Left forelimb (tissue), 1 donor: ENCODE data around the gene PCP4.

Experiments used
- DNase-seq: peaks from one replicate; pipeline ENCODE4 v3.0.0-alpha.2; 2018; ENCODE audit warnings: low spot score

PCP4 gene

GRCh38 chr21:39867198-39867650 is at the start of gene PCP4:
Gene PCP4 (plus strand): TSS chr21:39867438. CDS start chr21:39867502, 64 bp downstream.
- DNase-seq, result no peak

GRCh38 chr21:39818557-39818956 is 48.7 kb upstream of the PCP4 start:
- DNase-seq, result no peak

GRCh38 chr21:39822042-39822441 is 45.2 kb upstream of the PCP4 start:
- DNase-seq, result no peak

- no peak for DNase-seq
Measured at GRCh38 chr21:39825250-39825649, 42.0 kb upstream of the PCP4 start.

GRCh38 chr21:39834543-39834942 is 32.7 kb upstream of the PCP4 start:
- DNase-seq, result no peak

GRCh38 chr21:39837861-39838359 is 29.3 kb upstream of the PCP4 start:
- no peak for DNase-seq

GRCh38 chr21:39840373-39841097 is 26.7 kb upstream of the PCP4 start:
- DNase-seq, result no peak

GRCh38 chr21:39842741-39843459 is 24.3 kb upstream of the PCP4 start:
- no peak for DNase-seq

- no peak for DNase-seq
Measured at GRCh38 chr21:39843483-39843882, 23.8 kb upstream of the PCP4 start.

GRCh38 chr21:39843916-39844315 is 23.3 kb upstream of the PCP4 start:
- DNase-seq, result no peak

- DNase-seq, result no peak
Measured at GRCh38 chr21:39845571-39846130, 21.6 kb upstream of the PCP4 start.

GRCh38 chr21:39847877-39848276 is 19.4 kb upstream of the PCP4 start:
- no peak for DNase-seq

- no peak for DNase-seq
Measured at GRCh38 chr21:39849014-39849655, 18.1 kb upstream of the PCP4 start.

- DNase-seq, result no peak
Measured at GRCh38 chr21:39850333-39850732, 16.9 kb upstream of the PCP4 start.

- DNase-seq, result no peak
Measured at GRCh38 chr21:39851002-39851618, 16.1 kb upstream of the PCP4 start.

GRCh38 chr21:39852021-39852721 is 15.1 kb upstream of the PCP4 start:
- no peak for DNase-seq

GRCh38 chr21:39852726-39853500 is 14.3 kb upstream of the PCP4 start:
- no peak for DNase-seq

- no peak for DNase-seq
Measured at GRCh38 chr21:39854572-39854971, 12.7 kb upstream of the PCP4 start.

- DNase-seq, result no peak
Measured at GRCh38 chr21:39855595-39855994, 11.6 kb upstream of the PCP4 start.

GRCh38 chr21:39860600-39860999 is 6.6 kb upstream of the PCP4 start:
- no peak for DNase-seq

- no peak for DNase-seq
Measured at GRCh38 chr21:39863111-39863510, 4.1 kb upstream of the PCP4 start.
